ENCODE results near the gene TMEM63C. TPM values are rescaled to one million over a fixed set of nuclear protein-coding genes. Genes with fewer than 3 reads are reported as not detected.
"Not testable (repeated sequence)": the region's sequence is repeated elsewhere in the genome, so short reads cannot be mapped to it uniquely, and the experiment has no call there.

The TMEM63C gene
- total RNA-seq, 4 donors from 2014 or later = 3.3 to 43.7 (median 11.3) TPM

DNA sequence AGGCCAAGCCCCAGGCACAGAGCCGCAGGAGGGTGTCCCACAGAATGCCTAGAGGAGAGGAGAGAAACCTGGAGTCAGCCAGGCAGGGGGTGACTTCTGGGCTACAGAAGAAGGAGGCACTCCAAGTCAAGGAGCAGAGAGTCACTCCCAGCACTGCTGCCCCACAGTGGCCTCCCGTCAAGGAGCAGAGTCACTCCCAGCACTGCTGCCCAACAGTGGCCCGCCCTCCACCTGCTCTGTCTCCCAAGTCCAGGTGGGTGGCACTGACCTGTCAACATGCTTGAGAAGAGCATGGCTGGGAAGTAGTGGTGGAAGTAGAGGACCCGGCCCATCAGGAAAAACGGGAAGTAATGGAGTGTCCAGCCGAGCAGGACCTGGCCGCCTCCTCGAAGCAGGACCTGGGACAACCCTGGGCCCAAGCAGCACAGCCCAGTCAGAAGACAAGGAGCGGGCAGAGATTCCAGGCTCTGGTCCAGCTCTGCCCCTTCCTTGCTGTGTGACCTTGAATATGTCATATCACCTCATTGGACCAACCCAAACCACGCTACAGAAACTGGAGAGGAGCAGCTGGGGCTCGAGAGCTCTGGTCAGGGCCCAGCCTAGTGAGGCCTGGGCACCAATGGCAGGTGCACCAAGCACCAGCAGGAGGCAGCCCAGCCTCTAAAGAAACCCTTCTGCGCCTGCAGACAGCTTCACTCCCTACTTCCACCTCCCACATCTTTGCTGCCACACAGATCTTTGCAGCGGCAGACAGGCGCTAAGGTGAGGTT, 97.0 kb downstream of the TMEM63C start:
- no peak overlapping the region for H3K4me3 ChIP-seq
- no peaks in the 10 kb centered on the region for H3K4me1 ChIP-seq
- no peak for TF ChIP-seq POLR2A (IDR thresholded peaks at IDR 0.05)
- TF ChIP-seq, protein P1, sequence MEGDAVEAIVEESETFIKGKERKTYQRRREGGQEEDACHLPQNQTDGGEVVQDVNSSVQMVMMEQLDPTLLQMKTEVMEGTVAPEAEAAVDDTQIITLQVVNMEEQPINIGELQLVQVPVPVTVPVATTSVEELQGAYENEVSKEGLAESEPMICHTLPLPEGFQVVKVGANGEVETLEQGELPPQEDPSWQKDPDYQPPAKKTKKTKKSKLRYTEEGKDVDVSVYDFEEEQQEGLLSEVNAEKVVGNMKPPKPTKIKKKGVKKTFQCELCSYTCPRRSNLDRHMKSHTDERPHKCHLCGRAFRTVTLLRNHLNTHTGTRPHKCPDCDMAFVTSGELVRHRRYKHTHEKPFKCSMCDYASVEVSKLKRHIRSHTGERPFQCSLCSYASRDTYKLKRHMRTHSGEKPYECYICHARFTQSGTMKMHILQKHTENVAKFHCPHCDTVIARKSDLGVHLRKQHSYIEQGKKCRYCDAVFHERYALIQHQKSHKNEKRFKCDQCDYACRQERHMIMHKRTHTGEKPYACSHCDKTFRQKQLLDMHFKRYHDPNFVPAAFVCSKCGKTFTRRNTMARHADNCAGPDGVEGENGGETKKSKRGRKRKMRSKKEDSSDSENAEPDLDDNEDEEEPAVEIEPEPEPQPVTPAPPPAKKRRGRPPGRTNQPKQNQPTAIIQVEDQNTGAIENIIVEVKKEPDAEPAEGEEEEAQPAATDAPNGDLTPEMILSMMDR (IDR thresholded peaks at IDR 0.05) = no peak
- no peaks in the 10 kb centered on the region for H3K9me3 ChIP-seq
- DNase-seq = no peak
- H3K36me3 ChIP-seq = peaks cover 0 to 37% (median 0%) of the 10 kb centered on the region in 3 donors
- H3K27ac ChIP-seq = no peak overlapping the region
- no peaks in the 10 kb centered on the region for H3K27me3 ChIP-seq

DNA sequence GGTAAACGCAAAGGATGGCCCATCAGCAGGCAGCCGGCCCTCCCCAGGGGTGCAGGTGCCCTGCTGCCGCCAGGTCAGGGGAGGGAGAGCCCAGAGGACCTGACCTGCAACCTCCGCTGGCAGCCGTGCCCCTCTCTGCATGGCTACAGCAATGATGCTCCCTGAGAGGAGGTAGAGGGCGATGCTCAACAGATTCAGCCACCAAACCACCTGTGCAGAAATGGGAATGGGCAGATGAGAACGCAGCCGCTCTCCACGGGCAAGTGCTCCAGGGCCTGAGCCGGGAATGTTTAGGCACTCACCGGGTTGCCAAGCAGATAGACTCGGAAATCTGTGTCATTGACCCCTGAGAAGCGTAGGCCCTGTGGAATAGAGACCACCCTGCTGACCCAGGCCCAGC, 98.1 kb downstream of the TMEM63C start:
- no peak for DNase-seq
- H3K4me3 ChIP-seq = no peak overlapping the region
- no peaks in the 10 kb centered on the region for H3K27me3 ChIP-seq
- no peaks in the 10 kb centered on the region for H3K4me1 ChIP-seq
- H3K9me3 ChIP-seq = no peaks in the 10 kb centered on the region
- H3K27ac ChIP-seq = no peak overlapping the region
- no peak for TF ChIP-seq POLR2A (IDR thresholded peaks at IDR 0.05)
- TF ChIP-seq, protein P1 (IDR thresholded peaks at IDR 0.05) = no peak
- H3K36me3 ChIP-seq = peaks cover 0 to 48% (median 0%) of the 10 kb centered on the region in 3 donors

DNA sequence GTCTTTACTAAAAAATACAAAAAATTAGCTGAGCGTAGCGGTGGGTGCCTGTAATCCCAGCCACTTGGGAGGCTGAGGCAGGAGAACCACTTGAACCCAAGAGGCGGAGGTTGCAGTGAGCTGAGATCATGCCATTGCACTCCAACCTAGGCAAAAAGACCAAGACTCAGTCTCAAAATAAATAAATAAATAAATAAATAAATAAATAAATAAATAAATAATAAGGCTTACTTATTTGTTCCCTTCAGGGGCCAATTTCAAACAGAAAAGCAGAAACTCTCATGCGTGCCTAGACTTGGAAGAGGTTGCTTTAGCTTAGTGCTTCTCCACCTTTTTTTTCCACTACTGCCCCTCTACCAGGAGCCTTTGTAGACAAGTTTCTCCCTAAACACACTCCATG, 99.3 kb downstream of the TMEM63C start:
- H3K4me3 ChIP-seq, DNase-seq, H3K4me1 ChIP-seq, H3K9me3 ChIP-seq, H3K27ac ChIP-seq, H3K27me3 ChIP-seq: not testable (repeated sequence)
- H3K36me3 ChIP-seq = peaks cover 0 to 58% (median 0%) of the 10 kb centered on the region in 3 donors

DNA sequence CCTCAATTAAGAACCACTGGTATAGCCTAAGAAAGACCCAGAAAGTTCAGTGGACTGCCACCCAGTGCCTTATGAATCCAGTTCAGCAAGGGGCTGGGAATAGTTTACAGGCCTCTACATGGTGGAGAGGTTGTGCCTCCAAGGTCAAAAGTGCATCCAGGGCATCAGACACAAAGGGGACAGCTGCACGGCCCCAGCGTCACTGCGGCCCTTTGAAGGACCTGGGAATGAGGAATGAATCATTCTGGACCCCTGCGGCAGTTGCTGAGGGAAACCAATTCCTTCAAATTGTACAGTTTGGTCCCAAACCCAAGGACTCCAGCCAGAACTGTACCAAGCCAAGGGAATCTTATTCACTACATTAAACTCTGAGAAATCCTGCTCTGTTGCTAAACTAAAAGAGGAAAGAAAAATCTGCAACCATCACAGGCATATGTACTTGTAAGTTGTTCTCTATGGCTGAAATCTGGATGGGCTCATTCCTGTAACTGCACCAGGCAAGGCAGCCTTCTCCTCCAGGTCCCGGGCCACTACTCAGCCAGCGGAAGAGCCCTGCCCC, 100.3 kb downstream of the TMEM63C start:
- Histone ChIP-seq H3K9me3 (no peaks in the 10 kb centered on the region), H3K4me1 (no peaks in the 10 kb centered on the region), H3K36me3 (peaks cover 0 to 68% (median 0%) of the 10 kb centered on the region in 3 donors), H3K27me3 (no peaks in the 10 kb centered on the region), H3K4me3 (no peak overlapping the region), H3K27ac (no peak overlapping the region)
- DNase-seq = no peak
- TF ChIP-seq POLR2A (IDR thresholded peaks at IDR 0.05) = no peak
- TF ChIP-seq, protein P1 (IDR thresholded peaks at IDR 0.05) = no peak

DNA sequence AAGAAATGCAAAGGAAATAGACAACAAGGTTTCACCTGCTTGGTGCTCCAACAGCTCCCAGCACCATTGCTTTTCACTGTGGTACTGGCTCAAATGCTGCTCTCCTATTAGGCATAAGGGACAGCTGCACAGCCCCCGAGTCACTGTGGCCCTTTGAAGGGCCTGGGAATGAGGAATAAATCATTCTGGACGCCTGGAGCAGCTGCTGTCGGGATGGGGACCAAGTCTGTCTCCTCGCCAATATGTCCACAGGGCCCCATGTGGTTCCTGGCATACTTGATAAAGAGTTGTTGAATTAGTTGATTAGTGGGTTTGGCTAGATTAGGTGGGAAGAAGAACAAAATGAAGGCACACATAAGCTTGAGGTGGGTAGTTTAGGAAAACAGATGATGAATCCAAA, 102.5 kb downstream of the TMEM63C start:
- H3K36me3 ChIP-seq = peaks cover 0 to 68% (median 0%) of the 10 kb centered on the region in 3 donors
- H3K4me3 ChIP-seq = no peak overlapping the region
- no peaks in the 10 kb centered on the region for H3K27me3 ChIP-seq
- TF ChIP-seq POLR2A (IDR thresholded peaks at IDR 0.05) = no peak
- TF ChIP-seq, protein P1 (IDR thresholded peaks at IDR 0.05) = no peak
- no peak for DNase-seq
- no peaks in the 10 kb centered on the region for H3K4me1 ChIP-seq
- no peaks in the 10 kb centered on the region for H3K9me3 ChIP-seq
- H3K27ac ChIP-seq = no peak overlapping the region

DNA sequence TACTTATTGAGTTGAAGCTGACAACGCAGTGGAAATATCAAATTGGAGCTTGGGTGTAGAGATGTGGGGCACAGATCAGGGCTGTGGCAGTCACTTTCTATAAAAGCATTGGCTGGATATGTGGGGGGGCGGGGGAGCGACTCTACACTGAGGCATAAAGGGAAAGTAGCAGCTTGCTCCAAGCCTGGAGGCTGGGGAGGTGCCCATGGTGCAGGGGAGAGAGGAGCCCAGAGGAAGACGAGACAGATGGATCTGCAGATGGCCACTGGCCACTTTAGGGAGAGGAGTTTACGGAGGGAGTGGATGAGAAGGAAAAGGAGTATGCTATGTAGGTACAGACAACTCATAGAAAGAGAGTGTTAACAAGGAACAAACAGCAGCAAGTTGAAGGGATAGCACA, 102.9 kb downstream of the TMEM63C start:
- H3K4me1 ChIP-seq = no peaks in the 10 kb centered on the region
- peaks cover 0 to 65% (median 0%) of the 10 kb centered on the region in 3 donors for H3K36me3 ChIP-seq
- TF ChIP-seq, protein P1 (IDR thresholded peaks at IDR 0.05) = no peak
- TF ChIP-seq POLR2A (IDR thresholded peaks at IDR 0.05) = no peak
- H3K4me3 ChIP-seq = no peak overlapping the region
- no peaks in the 10 kb centered on the region for H3K27me3 ChIP-seq
- no peak for DNase-seq
- no peaks in the 10 kb centered on the region for H3K9me3 ChIP-seq
- no peak overlapping the region for H3K27ac ChIP-seq
